ENCODE measurements around the gene ISG15. TPM values are rescaled to one million over a fixed set of nuclear protein-coding genes. Genes with fewer than 3 reads are reported as not detected.
"Not testable (repeated sequence)": the region's sequence is repeated elsewhere in the genome, so short reads cannot be mapped to it uniquely, and the experiment has no call there.

Gene ISG15
- total RNA-seq, 1 donor from 2014 or later = 53.7 TPM

- Mint-ChIP-seq H3K4me3 (no peak overlapping the region), H3K9me3 (no peaks in the 10 kb centered on the region), H3K4me1 (ENCODE audit: low read depth) (no peaks in the 10 kb centered on the region), H3K27me3 (ENCODE audit: insufficient read depth) (peaks cover 9% of the 10 kb centered on the region), H3K27ac (no peak overlapping the region), H3K36me3 (ENCODE audit: low read depth) (no peaks in the 10 kb centered on the region)
- intact Hi-C loops (cut with micrococcal nuclease) = no loop called here
- no peak for DNase-seq (ENCODE audit: low spot score)
Measured at GRCh38 chr1:971751-972506, 41.4 kb upstream of the ISG15 start.

- no peaks in the 10 kb centered on the region for H3K36me3 Mint-ChIP-seq (ENCODE audit: low read depth)
- intact Hi-C loops (cut with micrococcal nuclease) = no loop called here
Measured at GRCh38 chr1:972726-973458, 40.4 kb upstream of the ISG15 start.

GRCh38 chr1:973459-974292, 39.6 kb upstream of the ISG15 start:
- Mint-ChIP-seq H3K27ac (no peak overlapping the region), H3K4me1 (ENCODE audit: low read depth) (no peaks in the 10 kb centered on the region), H3K27me3 (ENCODE audit: insufficient read depth) (peaks cover 5% of the 10 kb centered on the region), H3K4me3 (no peak overlapping the region), H3K9me3 (no peaks in the 10 kb centered on the region), H3K36me3 (ENCODE audit: low read depth) (no peaks in the 10 kb centered on the region)
- intact Hi-C loops (cut with micrococcal nuclease) = no loop called here
- no peak for DNase-seq (ENCODE audit: low spot score)

More at GRCh38 chr1:972726-973458, 40.4 kb upstream of the ISG15 start:
- DNase-seq (ENCODE audit: low spot score) = no peak
- Mint-ChIP-seq H3K27me3 (ENCODE audit: insufficient read depth) (peaks cover 9% of the 10 kb centered on the region), H3K4me1 (ENCODE audit: low read depth) (no peaks in the 10 kb centered on the region), H3K9me3 (no peaks in the 10 kb centered on the region), H3K27ac (no peak overlapping the region), H3K4me3 (no peak overlapping the region)

GRCh38 chr1:974293-974640, 39.0 kb upstream of the ISG15 start:
- Mint-ChIP-seq H3K36me3 (ENCODE audit: low read depth) (no peaks in the 10 kb centered on the region), H3K4me1 (ENCODE audit: low read depth) (no peaks in the 10 kb centered on the region), H3K9me3 (no peaks in the 10 kb centered on the region), H3K27me3 (ENCODE audit: insufficient read depth) (peaks cover 5% of the 10 kb centered on the region), H3K4me3 (no peak overlapping the region), H3K27ac (no peak overlapping the region)
- no peak for DNase-seq (ENCODE audit: low spot score)
- intact Hi-C loops (cut with micrococcal nuclease) = no loop called here

GRCh38 chr1:974687-975328, 38.5 kb upstream of the ISG15 start:
- Mint-ChIP-seq H3K27me3 (ENCODE audit: insufficient read depth) (peaks cover 5% of the 10 kb centered on the region), H3K27ac (no peak overlapping the region), H3K4me1 (ENCODE audit: low read depth) (no peaks in the 10 kb centered on the region), H3K9me3 (no peaks in the 10 kb centered on the region), H3K36me3 (ENCODE audit: low read depth) (no peaks in the 10 kb centered on the region), H3K4me3 (no peak overlapping the region)
- no peak for DNase-seq (ENCODE audit: low spot score)
- intact Hi-C loops (cut with micrococcal nuclease) = no loop called here

- no peaks in the 10 kb centered on the region for H3K36me3 Mint-ChIP-seq (ENCODE audit: low read depth)
- DNase-seq (ENCODE audit: low spot score) = no peak
- H3K27ac Mint-ChIP-seq = no peak overlapping the region
- peaks cover 5% of the 10 kb centered on the region for H3K27me3 Mint-ChIP-seq (ENCODE audit: insufficient read depth)
- H3K9me3 Mint-ChIP-seq = no peaks in the 10 kb centered on the region
- H3K4me1 Mint-ChIP-seq (ENCODE audit: low read depth) = no peaks in the 10 kb centered on the region
- no peak overlapping the region for H3K4me3 Mint-ChIP-seq
- intact Hi-C loops (cut with micrococcal nuclease) = no loop called here
Measured at GRCh38 chr1:975365-975764, 37.9 kb upstream of the ISG15 start.

GRCh38 chr1:975896-976683, 37.2 kb upstream of the ISG15 start:
- Mint-ChIP-seq H3K4me3 (no peak overlapping the region), H3K36me3 (ENCODE audit: low read depth) (no peaks in the 10 kb centered on the region), H3K4me1 (ENCODE audit: low read depth) (no peaks in the 10 kb centered on the region), H3K9me3 (no peaks in the 10 kb centered on the region), H3K27me3 (ENCODE audit: insufficient read depth) (peaks cover 5% of the 10 kb centered on the region), H3K27ac (no peak overlapping the region)
- intact Hi-C loops (cut with micrococcal nuclease) = loop anchor here (1.0 to 2.0 kb wide), 2 partner anchors 71 to 107 kb away; no protein-coding TSS in a partner anchor
- peak; percentile 56 for DNase-seq (ENCODE audit: low spot score)

GRCh38 chr1:976791-977190, 36.5 kb upstream of the ISG15 start:
- intact Hi-C loops (cut with micrococcal nuclease) = loop anchor here (1.0 to 2.0 kb wide), 2 partner anchors 72 to 107 kb away; no protein-coding TSS in a partner anchor
- not testable (repeated sequence) for H3K27ac Mint-ChIP-seq; H3K27me3 Mint-ChIP-seq (ENCODE audit: insufficient read depth); H3K4me1 Mint-ChIP-seq (ENCODE audit: low read depth); H3K36me3 Mint-ChIP-seq (ENCODE audit: low read depth); H3K4me3 Mint-ChIP-seq; H3K9me3 Mint-ChIP-seq; DNase-seq (ENCODE audit: low spot score)

- Mint-ChIP-seq H3K36me3 (ENCODE audit: low read depth) (no peaks in the 10 kb centered on the region), H3K27me3 (ENCODE audit: insufficient read depth) (peaks cover 9% of the 10 kb centered on the region), H3K4me1 (ENCODE audit: low read depth) (no peaks in the 10 kb centered on the region), H3K9me3 (no peaks in the 10 kb centered on the region), H3K27ac (peak overlapping the region; percentile 13), H3K4me3 (no peak overlapping the region)
- DNase-seq (ENCODE audit: low spot score) = no peak
- intact Hi-C loops (cut with micrococcal nuclease) = no loop called here
Measured at GRCh38 chr1:978069-978834, 35.0 kb upstream of the ISG15 start.

- intact Hi-C loops (cut with micrococcal nuclease) = no loop called here
Measured at GRCh38 chr1:978835-979743, 34.2 kb upstream of the ISG15 start.

GRCh38 chr1:979744-980072, 33.6 kb upstream of the ISG15 start:
- intact Hi-C loops (cut with micrococcal nuclease) = loop anchor here (5.0 kb wide), 1 partner anchor 313 kb away; no protein-coding TSS in a partner anchor

More at GRCh38 chr1:978835-979743, 34.2 kb upstream of the ISG15 start:
- no peak for DNase-seq (ENCODE audit: low spot score)
- Mint-ChIP-seq H3K27me3 (ENCODE audit: insufficient read depth) (peaks cover 10% of the 10 kb centered on the region), H3K27ac (no peak overlapping the region), H3K4me3 (no peak overlapping the region), H3K36me3 (ENCODE audit: low read depth) (no peaks in the 10 kb centered on the region), H3K4me1 (ENCODE audit: low read depth) (no peaks in the 10 kb centered on the region), H3K9me3 (no peaks in the 10 kb centered on the region)

More at GRCh38 chr1:979744-980072, 33.6 kb upstream of the ISG15 start:
- Mint-ChIP-seq H3K4me1 (ENCODE audit: low read depth) (no peaks in the 10 kb centered on the region), H3K9me3 (no peaks in the 10 kb centered on the region), H3K27ac (no peak overlapping the region), H3K36me3 (ENCODE audit: low read depth) (no peaks in the 10 kb centered on the region), H3K27me3 (ENCODE audit: insufficient read depth) (peaks cover 10% of the 10 kb centered on the region), H3K4me3 (no peak overlapping the region)
- no peak for DNase-seq (ENCODE audit: low spot score)

Measured in activated T-helper 1 cell treated with anti-CD3 and anti-CD28 coated beads, Interleukin-12 subunit alpha, Interleukin-12 subunit beta, Interleukin-2, Interleukin-4 antibody, amounts not matched to agents 30 ng/mL and 10 ng/mL and 1 ng/mL, durations not matched to agents 14 hours and 24 hours and 36 hours (primary cell).